ENCODE results near the gene RPAIN.

Gene RPAIN

GRCh38 chr17:5419959-5420653 is at the start of gene RPAIN:
RPAIN (plus strand) TSS chr17:5420182; CDS start chr17:5420211, 29 bp downstream.
- peak; percentile 79 for DNase-seq

GRCh38 chr17:5370411-5370810 is 49.6 kb upstream of the RPAIN start:
- no peak for DNase-seq

GRCh38 chr17:5373112-5373511 is 46.9 kb upstream of the RPAIN start:
- DNase-seq, result no peak

- DNase-seq, result peak; percentile 2
Measured at GRCh38 chr17:5378566-5379207, 41.3 kb upstream of the RPAIN start.

GRCh38 chr17:5379351-5380107 is 40.5 kb upstream of the RPAIN start:
- DNase-seq, result no peak

GRCh38 chr17:5380491-5381135 is 39.4 kb upstream of the RPAIN start:
- DNase-seq, result no peak

- no peak for DNase-seq
Measured at GRCh38 chr17:5381542-5381941, 38.4 kb upstream of the RPAIN start.

GRCh38 chr17:5391678-5392077 is 28.3 kb upstream of the RPAIN start:
- no peak for DNase-seq

GRCh38 chr17:5396612-5397011 is 23.4 kb upstream of the RPAIN start:
- no peak for DNase-seq

- no peak for DNase-seq
Measured at GRCh38 chr17:5399767-5400166, 20.2 kb upstream of the RPAIN start.

GRCh38 chr17:5405400-5405799 is 14.6 kb upstream of the RPAIN start:
- DNase-seq, result no peak

- DNase-seq, result no peak
Measured at GRCh38 chr17:5408186-5408585, 11.8 kb upstream of the RPAIN start.

GRCh38 chr17:5410594-5411272 is 9.2 kb upstream of the RPAIN start:
- no peak for DNase-seq

- peak; percentile 72 for DNase-seq
Measured at GRCh38 chr17:5413682-5414081, 6.3 kb upstream of the RPAIN start.

- DNase-seq, result no peak
Measured at GRCh38 chr17:5416901-5417300, 3.1 kb upstream of the RPAIN start.

GRCh38 chr17:5418858-5419355 is 1.1 kb upstream of the RPAIN start:
- peak; percentile 62 for DNase-seq

- DNase-seq, result peak; percentile 92
Measured at GRCh38 chr17:5419356-5419958, 525 bp upstream of the RPAIN start, which contains the start of gene NUP88. NUP88 (minus strand) TSS chr17:5419662; CDS start chr17:5419650, 12 bp downstream.

GRCh38 chr17:5422505-5422904 is 2.5 kb downstream of the RPAIN start:
- DNase-seq, result no peak

GRCh38 chr17:5424909-5425308 is 4.9 kb downstream of the RPAIN start:
- no peak for DNase-seq

GRCh38 chr17:5425826-5426225 is 5.8 kb downstream of the RPAIN start:
- no peak for DNase-seq

GRCh38 chr17:5429191-5429887 is 9.4 kb downstream of the RPAIN start:
- DNase-seq, result no peak
